Measurements from ENCODE around the gene EPN2. TPM values are rescaled to one million over a fixed set of nuclear protein-coding genes. Genes with fewer than 3 reads are reported as not detected.

The EPN2 gene
- total and polyA plus RNA-seq, 4 donors: 5.6 to 23.8 (median 12.2) TPM

- WGBS: 92% methylated on average over 7 of the region's 7 CpGs
- DNase-seq (ENCODE audit: low spot score): no peak
- Histone ChIP-seq H3K36me3 (ENCODE audit: control insufficient read depth in 4 of 4, insufficient read depth in 3 of 4, low read depth in 1 of 4, low read length in 3 of 4) (no peaks in the 10 kb centered on the region), H3K9ac (ENCODE audit: low read depth in 1 of 2, low read length in 2 of 2) (no peak overlapping the region), H3K27me3 (ENCODE audit: control insufficient read depth in 4 of 4, insufficient read depth in 4 of 4, low read length in 3 of 4) (no peaks in the 10 kb centered on the region), H3K27ac (ENCODE audit: low read depth in 1 of 2, low read length in 2 of 2) (no peak overlapping the region), H3K4me3 (ENCODE audit: low read depth in 1 of 3, low read length in 3 of 3) (no peak overlapping the region), H3K4me1 (ENCODE audit: control insufficient read depth in 4 of 4, insufficient read depth in 4 of 4, low read length in 3 of 4) (peaks cover 0 to 12% (median 6%) of the 10 kb centered on the region in 4 donors), H3K9me3 (ENCODE audit: control insufficient read depth in 4 of 4, low read length in 3 of 4) (no peaks in the 10 kb centered on the region)
- no peak for TF ChIP-seq EGR1 (IDR thresholded peaks at IDR 0.05; ENCODE audit: low read depth in 2 of 2)
- TF ChIP-seq, protein P1, sequence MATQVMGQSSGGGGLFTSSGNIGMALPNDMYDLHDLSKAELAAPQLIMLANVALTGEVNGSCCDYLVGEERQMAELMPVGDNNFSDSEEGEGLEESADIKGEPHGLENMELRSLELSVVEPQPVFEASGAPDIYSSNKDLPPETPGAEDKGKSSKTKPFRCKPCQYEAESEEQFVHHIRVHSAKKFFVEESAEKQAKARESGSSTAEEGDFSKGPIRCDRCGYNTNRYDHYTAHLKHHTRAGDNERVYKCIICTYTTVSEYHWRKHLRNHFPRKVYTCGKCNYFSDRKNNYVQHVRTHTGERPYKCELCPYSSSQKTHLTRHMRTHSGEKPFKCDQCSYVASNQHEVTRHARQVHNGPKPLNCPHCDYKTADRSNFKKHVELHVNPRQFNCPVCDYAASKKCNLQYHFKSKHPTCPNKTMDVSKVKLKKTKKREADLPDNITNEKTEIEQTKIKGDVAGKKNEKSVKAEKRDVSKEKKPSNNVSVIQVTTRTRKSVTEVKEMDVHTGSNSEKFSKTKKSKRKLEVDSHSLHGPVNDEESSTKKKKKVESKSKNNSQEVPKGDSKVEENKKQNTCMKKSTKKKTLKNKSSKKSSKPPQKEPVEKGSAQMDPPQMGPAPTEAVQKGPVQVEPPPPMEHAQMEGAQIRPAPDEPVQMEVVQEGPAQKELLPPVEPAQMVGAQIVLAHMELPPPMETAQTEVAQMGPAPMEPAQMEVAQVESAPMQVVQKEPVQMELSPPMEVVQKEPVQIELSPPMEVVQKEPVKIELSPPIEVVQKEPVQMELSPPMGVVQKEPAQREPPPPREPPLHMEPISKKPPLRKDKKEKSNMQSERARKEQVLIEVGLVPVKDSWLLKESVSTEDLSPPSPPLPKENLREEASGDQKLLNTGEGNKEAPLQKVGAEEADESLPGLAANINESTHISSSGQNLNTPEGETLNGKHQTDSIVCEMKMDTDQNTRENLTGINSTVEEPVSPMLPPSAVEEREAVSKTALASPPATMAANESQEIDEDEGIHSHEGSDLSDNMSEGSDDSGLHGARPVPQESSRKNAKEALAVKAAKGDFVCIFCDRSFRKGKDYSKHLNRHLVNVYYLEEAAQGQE (IDR thresholded peaks at IDR 0.05): no peak
- no peak for TF ChIP-seq HNF4A (conservative IDR thresholded peaks at IDR 0.05)
- TF ChIP-seq NR2F2 (IDR thresholded peaks at IDR 0.05): no peak
- TF ChIP-seq, protein P2, sequence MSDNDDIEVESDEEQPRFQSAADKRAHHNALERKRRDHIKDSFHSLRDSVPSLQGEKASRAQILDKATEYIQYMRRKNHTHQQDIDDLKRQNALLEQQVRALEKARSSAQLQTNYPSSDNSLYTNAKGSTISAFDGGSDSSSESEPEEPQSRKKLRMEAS (IDR thresholded peaks at IDR 0.05): no peak
- TF ChIP-seq RXRA (IDR thresholded peaks at IDR 0.05): no peak
- no peak for TF ChIP-seq HNF4G (IDR thresholded peaks at IDR 0.05)
- no peak for TF ChIP-seq ZBTB33 (IDR thresholded peaks at IDR 0.05)
- no peak for TF ChIP-seq SP1 (IDR thresholded peaks at IDR 0.05)
- TF ChIP-seq FOXA1 (IDR thresholded peaks at IDR 0.05): no peak
Measured at GRCh38 chr17:19357761-19358160, 120.6 kb downstream of the EPN2 start.

GRCh38 chr17:19359151-19359550, 122.0 kb downstream of the EPN2 start:
- WGBS: 88% methylated on average over 7 of the region's 7 CpGs

More at GRCh38 chr17:19359151-19359550, 122.0 kb downstream of the EPN2 start:
- DNase-seq (ENCODE audit: low spot score): no peak
- Histone ChIP-seq H3K9me3 (ENCODE audit: control insufficient read depth in 4 of 4, low read length in 3 of 4) (no peaks in the 10 kb centered on the region), H3K27ac (ENCODE audit: low read depth in 1 of 2, low read length in 2 of 2) (no peak overlapping the region), H3K4me3 (ENCODE audit: low read depth in 1 of 3, low read length in 3 of 3) (no peak overlapping the region), H3K4me1 (ENCODE audit: control insufficient read depth in 4 of 4, insufficient read depth in 4 of 4, low read length in 3 of 4) (peaks cover 0 to 20% (median 11%) of the 10 kb centered on the region in 4 donors), H3K36me3 (ENCODE audit: control insufficient read depth in 4 of 4, insufficient read depth in 3 of 4, low read depth in 1 of 4, low read length in 3 of 4) (no peaks in the 10 kb centered on the region), H3K27me3 (ENCODE audit: control insufficient read depth in 4 of 4, insufficient read depth in 4 of 4, low read length in 3 of 4) (no peaks in the 10 kb centered on the region), H3K9ac (ENCODE audit: low read depth in 1 of 2, low read length in 2 of 2) (no peak overlapping the region)
- TF ChIP-seq TAF1 (conservative IDR thresholded peaks at IDR 0.05): no peak
- no peak for TF ChIP-seq YY1 (IDR thresholded peaks at IDR 0.05)
- no peak for TF ChIP-seq JUND (IDR thresholded peaks at IDR 0.05)
- TF ChIP-seq GABPA (IDR thresholded peaks at IDR 0.05 in 1 of 2, conservative IDR thresholded peaks at IDR 0.05 in 1 of 2): no peak
- TF ChIP-seq NR2F2 (IDR thresholded peaks at IDR 0.05): no peak
- TF ChIP-seq SP1 (IDR thresholded peaks at IDR 0.05): no peak
- TF ChIP-seq, protein P2 (IDR thresholded peaks at IDR 0.05): no peak
- TF ChIP-seq HNF4A (conservative IDR thresholded peaks at IDR 0.05): no peak
- no peak for TF ChIP-seq RAD21 (IDR thresholded peaks at IDR 0.05)
- no peak for TF ChIP-seq ZBTB33 (IDR thresholded peaks at IDR 0.05)
- TF ChIP-seq, protein P3, sequence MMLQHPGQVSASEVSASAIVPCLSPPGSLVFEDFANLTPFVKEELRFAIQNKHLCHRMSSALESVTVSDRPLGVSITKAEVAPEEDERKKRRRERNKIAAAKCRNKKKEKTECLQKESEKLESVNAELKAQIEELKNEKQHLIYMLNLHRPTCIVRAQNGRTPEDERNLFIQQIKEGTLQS (IDR thresholded peaks at IDR 0.05): no peak
- no peak for TF ChIP-seq HNF4G (IDR thresholded peaks at IDR 0.05)
- TF ChIP-seq FOXA2 (IDR thresholded peaks at IDR 0.05): no peak
- no peak for TF ChIP-seq FOXA1 (IDR thresholded peaks at IDR 0.05)
- TF ChIP-seq, protein P1 (IDR thresholded peaks at IDR 0.05): no peak
- TF ChIP-seq CTCF (IDR thresholded peaks at IDR 0.05; ENCODE audit: low read depth, low read length, missing input control): no peak
- no peak for TF ChIP-seq RXRA (IDR thresholded peaks at IDR 0.05)

All from liver (tissue), 9 donors.